Upper lobe of left lung (tissue), 4 donors: ENCODE results near the gene TRAPPC6A.

ENCODE experiments used
- EP300 ChIP-seq, 4 donors: sonication (generic); formaldehyde crosslinking; IDR thresholded peaks; one replicate each; pipeline ENCODE4 v1.5.1; 2017; ENCODE audit warnings: antibody characterized with exemption in 4 of 4, control low read depth in 2 of 4
- POLR2A ChIP-seq, 4 donors: fragments of 450-650 bp; IDR thresholded peaks; one replicate each; pipeline ENCODE4 v1.5.1; 2016 to 2017; ENCODE audit warnings: antibody characterized with exemption in 4 of 4, mild to moderate bottlenecking in 2 of 4
- POLR2AphosphoS5 ChIP-seq, 2 donors: sonication (generic); formaldehyde crosslinking; IDR thresholded peaks; one replicate each; pipeline ENCODE4 v1.5.1; 2017; ENCODE audit warnings: antibody characterized with exemption in 2 of 2
- TF ChIP-seq, protein P1 (sequence below), 6 experiments: fragments of 450-650 bp in 4 of 6; fragments of 200-600 bp in 2 of 6; sonication (generic) in 2 of 6; IDR thresholded peaks; one replicate each; pipeline ENCODE4 v1.5.1; 2016 to 2019; ENCODE audit warnings: antibody characterized with exemption in 6 of 6

GRCh38 chr19:45172611-45173208 lies 5.3 kb downstream of the TRAPPC6A start:
- TF ChIP-seq, protein P1, sequence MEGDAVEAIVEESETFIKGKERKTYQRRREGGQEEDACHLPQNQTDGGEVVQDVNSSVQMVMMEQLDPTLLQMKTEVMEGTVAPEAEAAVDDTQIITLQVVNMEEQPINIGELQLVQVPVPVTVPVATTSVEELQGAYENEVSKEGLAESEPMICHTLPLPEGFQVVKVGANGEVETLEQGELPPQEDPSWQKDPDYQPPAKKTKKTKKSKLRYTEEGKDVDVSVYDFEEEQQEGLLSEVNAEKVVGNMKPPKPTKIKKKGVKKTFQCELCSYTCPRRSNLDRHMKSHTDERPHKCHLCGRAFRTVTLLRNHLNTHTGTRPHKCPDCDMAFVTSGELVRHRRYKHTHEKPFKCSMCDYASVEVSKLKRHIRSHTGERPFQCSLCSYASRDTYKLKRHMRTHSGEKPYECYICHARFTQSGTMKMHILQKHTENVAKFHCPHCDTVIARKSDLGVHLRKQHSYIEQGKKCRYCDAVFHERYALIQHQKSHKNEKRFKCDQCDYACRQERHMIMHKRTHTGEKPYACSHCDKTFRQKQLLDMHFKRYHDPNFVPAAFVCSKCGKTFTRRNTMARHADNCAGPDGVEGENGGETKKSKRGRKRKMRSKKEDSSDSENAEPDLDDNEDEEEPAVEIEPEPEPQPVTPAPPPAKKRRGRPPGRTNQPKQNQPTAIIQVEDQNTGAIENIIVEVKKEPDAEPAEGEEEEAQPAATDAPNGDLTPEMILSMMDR (IDR thresholded peaks at IDR 0.05): no peak
- TF ChIP-seq POLR2A (IDR thresholded peaks at IDR 0.05) (no peak), EP300 (IDR thresholded peaks at IDR 0.05) (no peak), POLR2AphosphoS5 (IDR thresholded peaks at IDR 0.05) (no peak)
